Renal cortical epithelial cell (primary cell): ENCODE results near the gene KIFAP3. TPM values are rescaled to one million over a fixed set of nuclear protein-coding genes. Genes with fewer than 3 reads are reported as not detected.
A peak's percentile ranks its signal among the peaks of the same experiment; 100 is the strongest.
"Not testable (repeated sequence)": the region's sequence is repeated elsewhere in the genome, so short reads cannot be mapped to it uniquely, and the experiment has no call there.

Experiments
- DNase-seq: peaks from one replicate; pipeline ENCODE4 v3.0.0-alpha.2; 2011; ENCODE audit warnings: low read depth
- total RNA-seq: library from RNA; depleted of rRNA; stranded (reverse); fragments of >200 nt; gene quantifications from 2 replicates; pipeline ENCODE4 v1.2.3, GENCODE V29; 2014

Gene KIFAP3
- 29.2 and 55.7 TPM in 2 replicates for total RNA-seq

DNA sequence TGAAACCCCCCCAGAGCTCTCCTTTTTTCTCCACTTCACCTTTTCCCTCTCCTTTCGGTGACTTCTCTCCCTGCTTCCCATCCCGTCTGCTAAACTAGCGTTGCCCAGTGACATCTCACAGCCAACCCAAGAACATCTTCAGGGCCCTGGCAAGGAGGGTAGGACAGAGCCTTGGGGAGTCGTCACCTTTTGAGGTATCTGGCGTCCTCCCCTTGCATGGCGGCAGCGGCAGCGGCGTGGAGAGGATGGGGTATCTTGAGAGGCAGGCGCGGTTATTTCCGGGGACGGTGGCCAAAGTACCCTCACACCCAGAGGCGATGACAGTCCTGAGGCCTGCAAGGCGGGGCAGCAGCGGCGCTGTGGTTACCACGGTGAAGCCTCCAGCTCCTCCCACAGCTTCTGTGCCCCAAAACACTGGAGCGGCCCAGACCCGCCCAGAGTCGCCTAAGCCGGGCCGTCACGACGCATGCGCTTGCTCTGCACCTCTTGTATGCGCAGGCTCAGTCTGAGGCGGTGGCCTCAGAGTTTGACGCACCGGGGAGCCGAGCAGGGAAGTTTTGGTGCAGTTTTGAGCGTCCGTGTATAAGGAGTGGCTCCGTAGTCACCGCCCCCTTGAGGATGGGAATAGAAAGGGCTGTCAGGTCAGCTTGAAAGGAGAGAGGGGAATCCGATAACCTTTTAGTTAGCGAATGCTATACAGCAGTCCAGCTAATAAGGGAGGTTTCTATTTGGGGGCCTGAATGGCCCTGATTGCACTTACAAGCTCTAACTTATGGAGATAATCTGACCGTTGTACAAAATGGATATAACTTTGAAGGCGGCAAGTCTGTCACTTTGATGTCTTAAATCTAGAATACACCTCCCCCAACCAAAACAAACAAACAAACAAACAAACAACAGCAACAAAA is at the start of gene KIFAP3:
Gene KIFAP3, minus strand, starts transcription at position 446 of the 908 bp plus-strand sequence. Its CDS starts 228 bp downstream, at position 218.
- peak; percentile 95 for DNase-seq

DNA sequence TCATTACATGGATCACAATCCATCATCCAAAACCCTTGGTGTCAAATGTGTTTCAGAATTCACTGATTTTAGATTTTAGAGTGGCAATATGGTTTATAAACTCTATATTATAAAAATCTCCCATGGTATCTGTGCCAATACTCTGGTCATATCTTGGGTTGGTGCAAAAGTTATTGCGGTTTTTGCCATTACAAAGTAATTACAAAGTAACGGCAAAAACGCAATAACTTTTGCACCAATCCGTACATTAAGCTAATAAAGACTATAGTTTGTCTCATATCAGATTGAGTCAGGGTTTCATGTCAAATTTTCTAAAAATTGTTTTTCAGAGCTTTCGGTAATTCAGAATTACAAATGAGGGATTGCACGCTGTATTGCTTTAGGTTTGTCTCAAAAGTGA is 47.9 kb upstream of the KIFAP3 start:
- DNase-seq: no peak

DNA sequence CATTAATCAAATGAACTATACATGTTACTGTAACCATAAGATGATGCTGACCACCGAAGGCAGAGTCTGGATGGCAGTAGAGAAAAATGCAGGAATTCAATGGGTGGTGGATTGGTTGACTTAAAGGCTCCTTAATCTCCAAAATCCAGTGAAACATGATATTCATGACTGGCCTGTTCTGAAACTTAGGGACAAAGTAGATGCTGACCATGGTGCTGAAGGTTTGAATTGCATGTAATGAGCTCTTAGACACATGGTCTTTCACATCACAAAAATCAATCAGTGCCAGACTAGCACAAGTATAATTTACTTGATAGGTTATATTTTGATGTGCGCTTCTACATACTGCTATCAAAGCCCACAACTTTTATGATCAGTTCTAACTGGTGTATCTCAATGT is 40.4 kb upstream of the KIFAP3 start:
- DNase-seq: peak; percentile 34

DNA sequence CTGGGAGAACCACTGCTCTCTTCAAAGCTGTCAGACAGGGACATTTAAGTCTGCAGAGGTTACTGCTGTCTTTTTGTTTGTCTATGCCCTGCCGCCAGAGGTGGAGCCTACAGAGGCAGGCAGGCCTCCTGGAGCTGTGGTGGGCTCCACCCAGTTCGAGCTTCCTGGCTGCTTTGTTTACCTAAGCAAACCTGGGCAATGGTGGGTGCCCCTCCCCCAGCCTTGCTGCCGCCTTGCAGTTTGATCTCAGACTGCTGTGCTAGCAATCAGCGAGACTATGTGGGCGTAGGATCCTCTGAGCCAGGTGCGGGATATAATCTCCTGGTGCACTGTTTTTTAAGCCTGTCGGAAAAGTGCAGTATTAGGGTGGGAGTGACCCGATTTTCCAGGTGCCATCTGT is 38.6 kb upstream of the KIFAP3 start:
- not testable (repeated sequence) for DNase-seq

DNA sequence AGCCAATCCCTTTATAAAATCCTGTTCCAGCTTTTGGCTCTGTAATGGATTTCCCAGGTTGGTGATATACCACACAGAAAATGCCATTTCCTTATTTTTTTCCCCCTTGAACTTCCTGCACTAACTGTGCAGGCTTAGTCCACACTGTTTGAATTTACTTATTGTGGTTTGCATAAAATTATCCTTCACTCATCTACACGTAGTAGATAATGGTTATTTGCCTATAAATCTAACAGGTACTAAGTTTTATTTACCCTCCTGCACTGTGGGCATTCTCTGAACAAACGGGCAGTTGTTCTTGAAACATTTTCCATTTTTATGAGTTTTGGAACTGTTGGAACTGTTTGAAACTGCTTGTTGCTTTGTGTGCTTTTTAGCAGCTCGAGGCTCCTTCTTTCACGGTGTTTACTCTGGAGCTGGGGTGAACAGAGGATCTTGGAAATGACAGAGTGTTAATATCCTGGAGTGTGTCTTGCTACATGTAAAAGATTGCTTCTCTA is 23.0 kb upstream of the KIFAP3 start:
- no peak for DNase-seq

DNA sequence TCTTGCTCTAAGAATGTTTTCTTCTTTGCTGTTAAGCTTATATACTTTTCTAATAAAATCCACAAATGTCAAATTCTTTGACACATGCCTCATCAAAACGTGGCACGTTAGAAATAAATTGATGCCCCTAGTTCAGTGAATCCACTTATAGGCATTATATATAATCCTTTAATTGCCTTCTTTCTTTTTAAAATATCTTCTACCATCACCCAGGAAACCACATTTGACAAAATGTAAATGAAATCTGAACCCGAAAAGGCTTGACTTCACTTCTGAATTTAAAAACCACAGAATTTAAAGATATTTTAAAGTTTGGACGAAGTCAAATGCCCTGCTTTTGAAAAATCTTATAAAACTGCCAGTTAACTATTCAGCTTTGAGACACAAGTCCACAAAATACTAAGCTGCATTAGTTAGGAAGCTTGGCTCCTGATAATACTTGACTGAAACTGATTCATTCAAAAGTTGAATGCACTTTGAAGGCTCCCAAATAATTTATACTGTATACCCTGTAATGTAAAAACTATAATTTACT is 22.4 kb upstream of the KIFAP3 start:
- no peak for DNase-seq

DNA sequence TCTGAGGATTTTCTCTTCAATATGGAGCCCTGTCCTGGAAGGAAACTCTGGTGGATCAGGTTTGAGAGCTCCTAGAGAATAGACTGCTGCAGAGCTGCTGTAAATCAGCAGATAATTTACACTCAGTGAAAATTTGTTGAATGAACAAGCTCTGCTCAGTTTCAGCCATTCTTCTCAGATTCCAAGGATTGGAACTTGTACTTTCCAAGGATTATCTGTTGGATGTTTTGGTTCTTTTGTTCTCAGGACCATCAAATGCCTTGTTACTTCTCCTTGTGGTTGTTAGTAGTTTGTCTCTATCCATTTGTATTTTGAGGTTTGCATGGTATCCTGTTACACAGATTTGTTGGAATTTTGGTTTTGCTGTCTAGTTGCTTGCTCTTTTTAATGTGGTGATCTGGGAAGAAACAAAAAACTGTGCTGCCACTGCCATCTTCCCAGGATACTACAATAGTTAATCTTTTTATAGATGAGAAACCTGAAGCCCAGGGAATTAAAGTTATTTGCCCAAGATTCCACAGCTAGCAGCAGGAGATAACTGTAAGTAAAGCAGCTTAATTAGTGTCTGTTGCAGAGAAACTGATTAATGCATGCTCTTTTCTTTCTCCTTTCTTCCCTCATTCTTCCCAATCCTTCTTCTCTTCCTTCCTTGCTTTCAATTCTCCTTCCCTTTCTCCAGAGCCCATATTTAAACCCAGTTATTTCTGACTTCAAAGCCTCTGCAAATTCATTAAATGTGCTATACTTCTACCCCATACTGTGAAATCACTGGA is 21.7 kb upstream of the KIFAP3 start:
- DNase-seq: no peak

DNA sequence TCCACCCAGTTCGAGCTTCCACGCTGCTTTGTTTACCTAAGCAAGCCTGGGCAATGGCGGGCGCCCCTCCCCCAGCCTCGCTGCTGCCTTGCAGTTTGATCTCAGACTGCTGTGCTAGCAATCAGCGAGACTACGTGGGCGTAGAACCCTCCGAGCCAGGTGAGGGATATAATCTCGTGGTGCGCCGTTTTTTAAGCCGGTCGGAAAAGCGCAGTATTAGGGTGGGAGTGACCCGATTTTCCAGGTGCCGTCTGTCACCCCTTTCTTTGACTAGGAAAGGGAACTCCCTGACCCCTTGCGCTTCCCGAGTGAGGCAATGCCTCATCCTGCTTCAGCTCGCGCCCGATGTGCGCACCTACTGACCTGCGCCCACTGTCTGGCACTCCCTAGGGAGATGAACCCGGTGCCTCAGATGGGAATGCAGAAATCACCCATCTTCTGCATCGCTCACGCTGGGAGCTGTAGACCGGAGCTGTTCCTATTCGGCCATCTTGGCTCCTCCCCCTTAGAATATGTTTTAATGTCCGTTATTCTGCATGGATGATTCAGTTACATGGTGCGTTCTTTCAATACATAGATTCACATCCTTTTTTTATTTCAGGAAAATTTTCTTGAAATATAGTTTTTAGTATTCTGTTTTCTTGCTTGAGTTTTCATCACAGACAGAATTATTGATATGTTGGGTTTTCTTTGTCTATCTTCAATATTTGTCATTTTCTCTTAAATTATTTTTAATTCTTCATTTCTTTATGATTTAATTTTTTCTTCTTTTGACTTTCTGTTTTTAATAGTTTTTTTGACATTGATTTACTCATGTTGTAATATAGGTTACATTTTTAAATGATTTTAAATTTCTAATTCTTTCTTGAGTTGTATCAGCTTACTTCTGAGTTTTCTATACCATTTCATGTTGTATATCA is 20.5 kb upstream of the KIFAP3 start:
- not testable (repeated sequence) for DNase-seq

DNA sequence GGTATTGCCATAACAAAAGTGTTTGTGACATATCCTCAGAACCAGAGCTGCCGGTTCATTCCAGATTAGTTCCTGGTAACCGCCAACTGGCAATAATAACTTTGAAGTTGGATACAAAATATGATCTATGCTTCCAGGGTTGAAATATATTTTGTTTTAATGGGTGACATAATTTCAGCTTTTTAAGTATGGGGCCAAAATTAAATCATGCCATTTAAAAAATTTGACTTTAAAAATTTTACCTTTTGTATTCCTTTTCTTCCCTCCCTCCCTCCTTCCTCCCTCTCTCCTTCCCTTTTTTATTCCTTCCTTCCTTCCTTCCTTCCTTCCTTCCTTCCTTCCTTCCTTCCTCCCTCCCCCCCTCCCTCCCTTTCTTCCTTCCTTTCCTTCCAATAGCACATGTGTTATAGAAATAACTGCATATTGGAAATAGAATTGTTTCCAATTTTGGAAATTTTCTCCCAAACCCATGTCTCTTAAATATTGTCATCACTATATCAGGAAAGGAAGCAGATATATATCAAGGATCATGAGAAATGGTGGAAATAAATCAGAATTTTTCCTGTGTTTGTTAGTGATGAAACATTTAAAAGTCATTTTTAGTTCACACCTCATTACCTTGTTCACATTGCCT is 12.0 kb upstream of the KIFAP3 start:
- DNase-seq: no peak

DNA sequence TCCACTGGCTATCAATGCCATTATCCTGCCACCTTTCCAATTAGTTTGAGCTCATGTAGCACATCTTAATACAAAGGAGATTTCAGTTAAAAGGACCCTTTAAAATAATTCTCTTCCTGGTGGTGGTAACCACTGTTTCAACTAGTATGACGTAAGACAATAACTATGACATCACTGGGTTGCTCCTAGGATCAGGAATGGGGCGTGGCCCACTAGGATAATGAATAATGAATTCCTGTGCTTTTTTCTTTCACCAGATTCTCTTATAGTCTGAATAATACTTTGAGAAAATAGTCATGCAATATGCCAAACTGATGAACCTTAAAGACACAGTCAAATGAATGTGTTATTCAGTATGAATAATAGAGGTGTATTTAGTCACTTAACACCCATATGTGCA is 10.6 kb upstream of the KIFAP3 start:
- peak; percentile 9 for DNase-seq

DNA sequence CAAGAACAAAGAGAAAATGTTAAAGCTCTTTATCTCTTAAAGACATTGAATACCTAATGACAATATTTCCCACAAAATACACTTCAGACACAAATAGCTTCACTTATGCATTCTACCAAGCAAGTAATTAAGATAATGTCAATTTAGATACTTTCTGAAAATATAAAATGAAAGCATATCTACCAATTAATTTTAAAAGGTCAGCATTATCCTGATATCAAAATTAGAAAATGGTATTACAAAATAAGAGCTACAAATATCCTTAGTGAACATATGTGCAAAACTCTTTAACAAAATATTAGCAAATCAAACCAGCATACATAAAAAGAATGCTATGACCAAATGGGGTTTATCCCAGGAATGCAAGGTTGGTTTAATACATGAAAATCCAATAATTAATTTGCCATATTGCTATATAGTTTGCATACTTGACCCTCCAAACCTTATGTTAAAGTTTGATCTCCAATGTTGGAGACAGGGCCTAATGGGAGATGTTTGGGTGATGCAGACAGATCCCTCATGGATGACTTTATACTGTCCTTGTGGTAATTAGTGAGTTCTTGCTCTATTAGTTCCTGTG is 4.2 kb upstream of the KIFAP3 start:
- DNase-seq: no peak

DNA sequence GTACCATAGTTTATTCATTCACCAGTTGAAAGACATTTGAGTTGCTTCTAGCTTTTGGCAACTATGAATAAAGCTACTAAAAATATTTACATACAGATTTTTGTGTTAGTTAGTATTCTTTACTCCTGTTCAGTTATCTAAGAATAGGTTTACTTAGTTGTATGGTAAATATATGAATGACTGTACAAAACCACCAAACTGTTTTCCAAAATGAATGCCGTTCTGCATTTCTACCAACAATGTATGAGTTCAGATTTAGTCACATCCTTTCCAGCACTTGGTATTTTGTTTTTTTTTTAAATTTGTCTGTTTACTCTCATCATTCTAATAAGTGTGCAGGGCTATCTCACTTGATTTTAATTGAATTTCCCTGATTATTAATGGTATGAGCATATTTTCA is 3.4 kb upstream of the KIFAP3 start:
- DNase-seq: no peak

DNA sequence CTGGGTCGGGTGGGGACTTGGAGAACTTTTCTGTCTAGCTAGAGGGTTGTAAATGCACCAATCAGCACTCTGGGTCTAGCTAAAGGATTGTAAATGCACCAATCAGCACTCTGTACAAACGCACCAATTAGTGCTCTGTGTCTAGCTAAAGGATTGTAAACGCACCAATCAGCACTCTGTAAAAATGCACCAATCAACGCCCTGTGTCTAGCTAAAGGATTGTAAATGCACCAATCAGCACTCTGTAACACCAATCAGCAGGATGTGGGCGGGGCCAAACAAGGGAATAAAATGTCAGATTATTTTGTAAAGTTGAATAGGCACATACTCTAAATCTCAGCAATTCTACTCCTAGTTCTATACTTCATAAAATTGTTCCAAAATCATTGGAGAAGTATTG is 2.5 kb upstream of the KIFAP3 start:
- DNase-seq: not testable (repeated sequence)

DNA sequence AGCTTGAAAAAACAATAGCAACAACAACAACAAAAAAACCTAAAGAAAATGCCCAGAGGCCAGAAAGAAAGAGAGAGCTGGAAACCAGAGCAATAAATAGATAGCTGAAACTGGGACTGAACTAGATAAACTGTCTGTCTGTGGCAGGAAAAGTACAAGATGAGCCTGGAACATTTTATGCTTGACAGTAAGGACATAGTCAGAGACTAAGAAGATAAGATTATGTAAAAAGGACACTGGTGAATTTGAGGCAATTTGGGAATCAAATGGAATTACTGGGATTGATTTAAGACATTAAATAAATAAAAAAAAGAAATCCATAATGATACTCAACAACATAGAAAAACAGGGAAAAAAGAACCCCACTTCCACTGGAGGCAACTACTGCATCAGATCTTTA is 1.7 kb upstream of the KIFAP3 start:
- no peak for DNase-seq

DNA sequence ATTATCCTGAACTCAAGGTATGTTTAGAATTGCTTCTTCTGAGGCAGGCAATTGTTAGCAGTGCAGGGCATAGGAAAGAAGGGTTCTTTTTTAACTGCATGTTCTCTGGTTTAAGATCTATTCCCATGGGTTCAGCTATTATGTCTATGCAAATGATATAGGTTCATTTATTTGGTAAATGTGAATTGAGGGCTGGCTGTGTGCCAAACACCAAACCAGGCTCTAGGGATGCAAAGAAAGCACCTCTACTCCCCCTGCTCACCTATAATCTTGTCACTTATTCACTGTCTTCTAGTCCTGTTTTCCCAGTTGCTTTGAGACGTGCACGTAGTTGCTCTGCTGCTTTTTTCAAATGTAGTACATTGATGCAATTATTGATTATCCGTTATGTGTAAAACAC is 691 bp upstream of the KIFAP3 start:
- DNase-seq: no peak

DNA sequence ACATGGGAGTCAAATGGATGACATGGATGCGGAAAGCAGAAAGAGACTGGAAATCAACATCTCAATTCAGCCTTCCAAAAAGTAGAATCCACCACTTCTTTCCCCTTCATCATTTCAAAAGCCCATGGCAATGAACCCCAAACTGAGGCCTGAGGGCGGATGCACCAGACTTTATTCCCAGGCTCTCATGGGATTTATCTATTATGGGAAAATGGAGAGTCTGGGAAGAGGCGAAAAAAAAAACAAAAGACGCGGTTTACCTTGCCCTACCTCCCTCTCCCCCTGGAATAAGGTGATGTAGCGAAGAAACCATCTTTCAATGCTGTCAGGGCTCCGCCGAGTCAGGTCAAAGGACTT is 624 bp downstream of the KIFAP3 start:
- DNase-seq: no peak

DNA sequence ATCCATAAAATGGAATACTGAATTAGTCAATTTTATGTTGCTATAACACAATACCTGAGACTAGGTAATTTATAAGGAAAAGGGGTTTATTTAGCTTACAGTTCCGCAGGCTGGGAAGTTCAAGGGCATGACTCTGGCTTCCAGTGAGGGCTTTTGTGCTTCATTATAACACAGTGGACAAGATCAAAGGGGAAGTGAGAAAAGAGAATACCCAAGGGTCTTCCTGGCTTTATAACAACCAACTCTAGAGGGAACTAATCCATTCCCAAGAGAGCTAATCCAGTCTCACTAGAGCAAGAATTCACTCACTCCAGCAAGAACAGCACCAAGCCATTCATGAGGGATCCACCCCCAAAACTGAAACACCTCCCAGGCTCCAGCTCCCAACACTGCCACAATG is 3.1 kb downstream of the KIFAP3 start:
- no peak for DNase-seq

DNA sequence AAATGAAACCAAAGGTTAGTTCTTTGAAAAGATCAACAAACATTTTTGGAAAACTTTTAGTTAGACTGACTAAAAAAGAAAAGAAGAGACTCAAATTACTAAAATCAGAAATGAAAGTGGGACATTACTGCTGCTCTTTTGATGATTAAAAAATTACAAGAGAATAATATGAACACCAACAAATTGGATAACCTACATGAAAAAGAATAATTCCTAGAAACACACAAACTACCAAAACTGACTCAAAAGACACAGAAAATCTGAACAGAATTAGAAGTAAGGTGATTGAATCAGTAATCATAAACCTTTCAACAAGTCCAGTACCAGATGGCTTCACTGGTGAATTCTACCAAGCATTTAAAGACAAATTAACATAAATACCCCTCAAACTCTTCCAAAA is 5.6 kb downstream of the KIFAP3 start:
- no peak for DNase-seq

DNA sequence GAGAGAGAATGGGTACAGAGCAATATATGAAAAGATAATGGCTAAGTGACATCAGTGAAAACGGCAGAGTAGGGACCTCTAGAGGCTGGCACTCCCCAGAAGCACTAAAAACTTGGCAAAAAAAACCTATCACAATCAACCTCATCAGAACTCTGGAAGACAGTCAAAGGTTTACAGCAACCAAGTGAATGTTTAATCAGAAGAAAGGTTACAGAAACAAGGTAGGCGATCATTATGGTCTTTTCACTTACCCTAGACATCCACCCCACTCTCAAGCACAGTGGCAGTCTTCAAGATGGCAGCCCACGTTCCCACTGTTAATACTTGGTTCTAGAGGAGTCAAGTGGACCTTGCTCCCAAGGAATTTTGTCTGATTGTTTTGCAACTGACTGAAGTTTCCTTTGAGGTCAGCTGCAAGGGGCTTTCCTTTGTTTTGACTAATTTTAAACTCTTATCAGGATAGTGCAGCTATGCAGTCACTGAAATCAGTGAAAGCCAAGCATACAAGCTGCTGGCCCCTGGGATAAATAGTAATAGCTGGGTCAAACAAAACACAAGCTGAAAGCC is 7.2 kb downstream of the KIFAP3 start:
- DNase-seq: peak; percentile 38

DNA sequence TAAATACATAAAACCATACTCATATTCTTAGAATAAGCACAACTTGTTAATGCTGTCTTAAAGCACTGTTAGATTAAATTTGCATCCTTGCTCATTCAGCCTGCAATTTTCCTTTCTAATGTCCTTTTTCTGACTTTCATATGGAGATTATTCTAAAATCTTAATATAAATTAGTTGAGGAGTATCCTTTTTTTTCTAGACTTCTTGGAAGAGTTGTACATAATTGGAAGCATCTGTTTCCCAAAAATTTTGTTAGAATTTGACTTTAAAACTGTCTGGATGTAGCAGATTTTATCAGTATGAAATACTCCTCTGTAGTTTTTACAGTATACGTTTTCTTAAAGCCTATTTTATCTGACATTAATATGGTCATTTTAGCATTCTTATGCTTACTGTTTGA is 9.7 kb downstream of the KIFAP3 start:
- no peak for DNase-seq
